Left lung (tissue), 10 donors: ENCODE data around the gene TEKTIP1. TPM values are rescaled to one million over a fixed set of nuclear protein-coding genes. Genes with fewer than 3 reads are reported as not detected.

ENCODE experiments used
- ATAC-seq: fragments of 200-7000 bp; cut with Tn5 transposase; one replicate; pipeline ENCODE4 v1.9.1; 2020; ENCODE audit warnings: moderate library complexity
- DNase-seq, 4 donors: peaks; one replicate each; pipeline ENCODE4 v3.0.0-alpha.2; 2013 to 2020
- H3K27ac ChIP-seq, 2 donors: fragments of 200-600 bp; sonication (generic) in 1 of 2; one replicate each; pipeline versions ENCODE4 v1.5.0 to v1.8.0; 2020 to 2021
- H3K27me3 ChIP-seq, 2 donors: fragments of 200-600 bp; sonication (generic) in 1 of 2; one replicate each; pipeline versions ENCODE4 v1.5.0 to v1.8.0; 2020 to 2021
- H3K36me3 ChIP-seq, 2 donors: fragments of 200-600 bp; sonication (generic) in 1 of 2; one replicate each; pipeline versions ENCODE4 v1.5.0 to v1.8.0; 2020 to 2021
- H3K4me1 ChIP-seq, 2 donors: fragments of 200-600 bp; one replicate each; pipeline ENCODE4 v1.8.0; 2021
- H3K4me3 ChIP-seq, 2 donors: fragments of 200-600 bp; sonication (generic) in 1 of 2; one replicate each; pipeline versions ENCODE4 v1.5.0 to v1.8.0; 2020 to 2021; ENCODE audit warnings: mild to moderate bottlenecking in 1 of 2
- H3K9me3 ChIP-seq, 2 donors: fragments of 200-600 bp; sonication (generic) in 1 of 2; one replicate each; pipeline versions ENCODE4 v1.5.0 to v1.8.0; 2020 to 2021
- CTCF ChIP-seq, 2 donors: fragments of 200-600 bp; sonication (generic) in 1 of 2; IDR thresholded peaks; one replicate each; pipeline versions ENCODE4 v1.5.0 to v1.8.0; 2021; ENCODE audit warnings: antibody characterized with exemption in 2 of 2
- intact Hi-C, 2 donors: fragments of 100-400 bp; cut with DNase I; formaldehyde crosslinking; loops; one replicate each; pipeline versions ENCODE4 v1.11.2 to v1.14.2; 2022
- polyA plus RNA-seq, 6 donors: library from polyadenylated mRNA; unstranded; fragments of 120-200 nt; gene quantifications; one replicate each; pipeline ENCODE4 v1.2.1, GENCODE V29; 2013; ENCODE audit not compliant: insufficient read length in 6 of 6
- total RNA-seq, 2 donors: library from RNA; stranded (reverse); fragmentation: NEBNext Ultra II Directional; extraction: Animal tissue kit (Norgen Biotek cat#: 25700); gene quantifications; one replicate each; pipeline ENCODE4 v1.2.1, GENCODE V29; 2021
- donor health status: DM: no; HTN: yes; CAD: no.
- donor health status: DM: no; HTN: no; CAD: no.

The TEKTIP1 gene
- total and polyA plus RNA-seq, 8 donors = 2.8 to 7.5 (median 4.8) TPM

DNA sequence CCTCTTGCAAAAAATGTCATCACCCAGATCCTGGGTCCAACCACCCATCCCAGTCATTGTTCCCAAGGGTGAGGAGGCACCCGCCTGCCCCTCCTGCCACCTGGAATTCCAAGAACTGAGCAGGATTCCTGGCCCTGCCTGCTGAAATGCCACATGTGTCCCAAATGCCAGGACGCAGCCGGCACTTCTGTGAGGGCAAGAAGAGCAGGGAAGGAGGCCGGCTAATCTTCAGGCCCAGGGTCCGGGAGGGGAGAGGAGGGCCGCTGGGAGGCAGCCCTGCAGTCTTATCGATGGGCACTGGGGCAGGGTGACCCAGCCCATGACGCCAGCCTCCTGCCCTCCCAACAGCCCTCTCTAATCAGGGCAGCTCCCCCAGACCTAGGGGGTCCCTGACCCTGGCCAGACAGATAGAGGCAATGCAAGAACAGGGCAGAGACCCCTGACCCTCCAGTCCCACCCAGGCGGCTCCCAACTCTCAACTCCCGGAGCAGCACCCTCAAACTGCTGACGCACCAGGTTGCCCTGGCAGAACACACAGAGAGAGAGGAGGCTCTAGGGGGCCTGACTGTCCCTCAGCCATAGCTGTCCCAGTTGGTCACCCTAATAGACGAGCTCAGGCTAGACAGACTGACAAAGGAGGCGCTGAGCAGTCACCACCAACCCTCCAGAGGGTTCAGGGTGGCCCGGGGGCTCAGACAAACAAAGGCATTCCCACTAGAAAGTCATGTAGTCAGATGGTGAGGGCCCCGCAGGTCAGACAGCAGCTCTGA is 16.9 kb downstream of the TEKTIP1 start:
- no peaks in the 10 kb centered on the region for H3K9me3 ChIP-seq
- ATAC-seq (no peak), DNase-seq (no peak)
- H3K27me3 ChIP-seq = no peaks in the 10 kb centered on the region
- intact Hi-C loops = no loop called here
- no peak overlapping the region for H3K27ac ChIP-seq
- H3K36me3 ChIP-seq = peaks cover 0 to 3% of the 10 kb centered on the region in 2 donors
- TF ChIP-seq CTCF (IDR thresholded peaks at IDR 0.05) = no peak
- peaks cover 11 to 58% of the 10 kb centered on the region in 2 donors for H3K4me1 ChIP-seq
- H3K4me3 ChIP-seq = peak overlapping the region in 1 of 2 donors; percentile 90

- DNase-seq = no peak
- Histone ChIP-seq H3K27ac (peak overlapping the region in 1 of 2 donors; percentile 83), H3K9me3 (no peaks in the 10 kb centered on the region), H3K4me1 (peaks cover 11 to 58% of the 10 kb centered on the region in 2 donors), H3K4me3 (peak overlapping the region; percentile 90 to 91), H3K27me3 (no peaks in the 10 kb centered on the region), H3K36me3 (no peaks in the 10 kb centered on the region)
- intact Hi-C loops = no loop called here
- ATAC-seq = no peak
- TF ChIP-seq CTCF (IDR thresholded peaks at IDR 0.05) = no peak
These were observed 17.5 kb downstream of the TEKTIP1 start for GRCh38 chr19:3556423-3556977.

DNA sequence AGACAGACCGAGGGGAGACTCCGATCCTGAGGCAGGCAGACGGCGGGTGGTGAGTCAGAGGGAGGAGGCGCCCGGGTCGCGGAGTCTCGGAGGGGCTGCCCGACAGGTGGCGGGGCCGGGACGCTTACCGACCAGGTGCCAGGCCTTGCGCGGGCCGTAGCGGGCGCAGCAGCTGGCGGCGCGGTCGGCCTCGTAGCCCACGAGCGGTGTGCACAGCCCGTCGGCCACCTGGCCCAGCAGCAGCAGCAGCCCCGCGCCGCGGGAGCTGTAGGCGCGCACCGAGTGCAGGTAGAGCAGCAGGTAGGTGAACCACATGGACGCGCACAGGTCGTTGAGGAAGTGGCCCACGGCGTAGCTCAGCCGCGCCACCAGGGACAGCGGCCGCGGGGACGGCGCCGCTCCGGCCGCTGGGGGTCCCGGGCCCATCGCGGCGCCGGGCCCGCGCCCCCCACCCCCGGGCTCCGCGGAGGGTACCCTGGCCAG is 18.0 kb downstream of the TEKTIP1 start:
- TF ChIP-seq CTCF (IDR thresholded peaks at IDR 0.05) = no peak
- H3K9me3 ChIP-seq = no peaks in the 10 kb centered on the region
- peak in 1 of 4 donors; percentile 88 for DNase-seq
- H3K4me3 ChIP-seq = peak overlapping the region; percentile 90 to 91
- peak; percentile 3 for ATAC-seq
- peak overlapping the region in 1 of 2 donors; percentile 83 for H3K27ac ChIP-seq
- H3K36me3 ChIP-seq = no peaks in the 10 kb centered on the region
- peaks cover 11 to 58% of the 10 kb centered on the region in 2 donors for H3K4me1 ChIP-seq
- no peaks in the 10 kb centered on the region for H3K27me3 ChIP-seq
- intact Hi-C loops = no loop called here

GRCh38 chr19:3557461-3558248 is 18.7 kb downstream of the TEKTIP1 start, which contains the start of gene MFSD12:
Gene MFSD12, minus strand, starts transcription at chr19:3557586. Its CDS starts 183 bp downstream, at chr19:3557403.
- intact Hi-C loops = no loop called here
- Histone ChIP-seq H3K27ac (peak within 1 kb of the TSS; percentile 71 to 83), H3K36me3 (no peaks in the 10 kb centered on the region), H3K4me3 (peak within 1 kb of the TSS; percentile 90 to 91), H3K9me3 (no peaks in the 10 kb centered on the region), H3K4me1 (peaks cover 10 to 52% of the 10 kb centered on the region in 2 donors), H3K27me3 (no peaks in the 10 kb centered on the region)
- DNase-seq (peak; percentile 90 to 97 (median 94)), ATAC-seq (peak; percentile 98)
- no peak for TF ChIP-seq CTCF (IDR thresholded peaks at IDR 0.05)
